HEK293 (cell line): ENCODE measurements around the gene EDAR.

ENCODE experiments used
- CTCF ChIA-PET: fragments of 350-600 bp; formaldehyde crosslinking; extraction: SDS; loops from one replicate; lab custom pipeline; 2021; ENCODE audit warnings: antibody characterized with exemption; lab: Yijun Ruan, JAX
- POLR2A ChIA-PET: fragments of 300-600 bp; formaldehyde crosslinking; extraction: SDS; loops from one replicate; lab custom pipeline; 2020; ENCODE audit warnings: antibody characterized with exemption, inconsistent platforms; lab: Yijun Ruan, JAX
- H3K27ac ChIP-seq: fragments of 200-500 bp; sonication (Bioruptor generic); 2 replicates; pipeline ENCODE4 v1.5.1; 2014; ENCODE audit warnings: low read depth, low read length, control low read depth, inconsistent platforms; ENCODE audit errors: extremely low read depth
- H3K36me3 ChIP-seq, 2 experiments: fragments of 200-500 bp in 1 of 2; sonication (Bioruptor generic) in 1 of 2; 1 replicate in 1 of 2; 2 replicates in 1 of 2; pipeline ENCODE4 v1.5.1; 2014 to 2017; ENCODE audit warnings: inconsistent platforms in 2 of 2, low read length in 2 of 2; ENCODE audit not compliant: control insufficient read depth in 2 of 2, insufficient read depth in 1 of 2
- H3K4me1 ChIP-seq: fragments of 200-500 bp; sonication (Bioruptor generic); 2 replicates; pipeline ENCODE4 v1.5.1; 2014; ENCODE audit warnings: mild to moderate bottlenecking, low read length, inconsistent platforms; ENCODE audit not compliant: control insufficient read depth, insufficient read depth
- H3K4me3 ChIP-seq: 2 replicates; pipeline ENCODE4 v1.5.1; 2011; ENCODE audit warnings: low read depth, mild to moderate bottlenecking, control low read depth, low read length, moderate library complexity
- H3K9me3 ChIP-seq: fragments of 200-500 bp; sonication (Bioruptor generic); 2 replicates; pipeline ENCODE4 v1.5.1; 2014; ENCODE audit warnings: low read depth, low read length, inconsistent platforms; ENCODE audit not compliant: control insufficient read depth, insufficient read depth
- CTCF ChIP-seq: fragments of 450-650 bp; formaldehyde crosslinking; IDR thresholded peaks from 2 replicates; pipeline ENCODE4 v1.5.1; 2016; ENCODE audit warnings: missing biosample characterization, missing genetic modification characterization
- FEZF1 ChIP-seq: fragments of 450-650 bp; formaldehyde crosslinking; IDR thresholded peaks from 2 replicates; pipeline ENCODE4 v1.5.1; 2016; ENCODE audit warnings: missing biosample characterization, missing genetic modification characterization
- GLI2 ChIP-seq: fragments of 450-650 bp; formaldehyde crosslinking; IDR thresholded peaks from 2 replicates; pipeline ENCODE4; 2017; ENCODE audit warnings: missing biosample characterization, missing genetic modification characterization, low read depth, borderline replicate concordance
- HOXA7 ChIP-seq: sonication (generic); formaldehyde crosslinking; IDR thresholded peaks from 2 replicates; pipeline ENCODE4 v1.8.1; 2022; ENCODE audit warnings: missing genetic modification reagents, borderline replicate concordance
- HOXD13 ChIP-seq: sonication (generic); formaldehyde crosslinking; IDR thresholded peaks from 2 replicates; pipeline ENCODE4 v1.8.0; 2022; ENCODE audit warnings: missing genetic modification reagents, borderline replicate concordance
- KLF1 ChIP-seq: fragments of 450-650 bp; formaldehyde crosslinking; IDR thresholded peaks from 2 replicates; pipeline ENCODE4 v1.5.1; 2016; ENCODE audit warnings: missing biosample characterization, missing genetic modification characterization
- SALL2 ChIP-seq: fragments of 450-650 bp; formaldehyde crosslinking; IDR thresholded peaks from 2 replicates; pipeline ENCODE4 v1.5.0; 2017; ENCODE audit warnings: missing biosample characterization, mild to moderate bottlenecking, missing genetic modification characterization, borderline replicate concordance
- SETDB1 ChIP-seq: IDR thresholded peaks from one replicate; pipeline ENCODE4 v1.6.1; 2017; ENCODE audit warnings: mild to moderate bottlenecking, low read length, moderate library complexity, mixed read lengths; ENCODE audit not compliant: insufficient read length
- SP3 ChIP-seq: fragments of 450-650 bp; formaldehyde crosslinking; IDR thresholded peaks from 2 replicates; pipeline ENCODE4 v1.5.1; 2016; ENCODE audit warnings: missing biosample characterization, missing genetic modification characterization
- YY1 ChIP-seq: fragments of 450-650 bp; formaldehyde crosslinking; IDR thresholded peaks from 2 replicates; pipeline ENCODE4 v1.5.1; 2018; ENCODE audit warnings: missing biosample characterization, missing genetic modification characterization
- ZBTB48 ChIP-seq: fragments of 450-650 bp; formaldehyde crosslinking; IDR thresholded peaks from 2 replicates; pipeline ENCODE4 v1.5.1; 2016; ENCODE audit warnings: missing biosample characterization, missing genetic modification characterization
- ZNF133 ChIP-seq: fragments of 450-650 bp; formaldehyde crosslinking; IDR thresholded peaks from 2 replicates; pipeline ENCODE4 v1.5.1; 2016; ENCODE audit warnings: missing biosample characterization, missing genetic modification characterization
- ZNF140 ChIP-seq: fragments of 450-650 bp; formaldehyde crosslinking; IDR thresholded peaks from 2 replicates; pipeline ENCODE4 v1.5.1; 2016; ENCODE audit warnings: missing biosample characterization, missing genetic modification characterization
- ZNF202 ChIP-seq: fragments of 450-650 bp; formaldehyde crosslinking; IDR thresholded peaks from 2 replicates; pipeline ENCODE4 v1.5.1; 2016; ENCODE audit warnings: missing biosample characterization, missing genetic modification characterization, borderline replicate concordance
- ZNF223 ChIP-seq: fragments of 450-650 bp; formaldehyde crosslinking; IDR thresholded peaks from 2 replicates; pipeline ENCODE4 v1.5.1; 2016; ENCODE audit warnings: missing biosample characterization, missing genetic modification characterization
- ZNF266 ChIP-seq: fragments of 450-650 bp; formaldehyde crosslinking; IDR thresholded peaks from 2 replicates; pipeline ENCODE4 v1.5.1; 2016; ENCODE audit warnings: missing biosample characterization, missing genetic modification characterization, low read depth
- ZNF404 ChIP-seq: fragments of 450-650 bp; formaldehyde crosslinking; IDR thresholded peaks from 2 replicates; pipeline ENCODE4 v1.5.1; 2017; ENCODE audit warnings: missing biosample characterization, missing genetic modification characterization
- ZNF473 ChIP-seq: fragments of 450-650 bp; formaldehyde crosslinking; IDR thresholded peaks from 2 replicates; pipeline ENCODE4 v1.5.1; 2017; ENCODE audit warnings: missing biosample characterization, missing genetic modification characterization
- ZNF544 ChIP-seq: fragments of 450-650 bp; formaldehyde crosslinking; IDR thresholded peaks from 2 replicates; pipeline ENCODE4 v1.5.0; 2017; ENCODE audit warnings: missing biosample characterization, missing genetic modification characterization
- ZNF560 ChIP-seq: fragments of 450-650 bp; formaldehyde crosslinking; IDR thresholded peaks from 2 replicates; pipeline ENCODE4 v1.5.1; 2017; ENCODE audit warnings: missing biosample characterization, missing genetic modification characterization, borderline replicate concordance
- ZNF580 ChIP-seq: fragments of 450-650 bp; formaldehyde crosslinking; IDR thresholded peaks from 2 replicates; pipeline ENCODE4 v1.5.1; 2016; ENCODE audit warnings: missing biosample characterization, missing genetic modification characterization
- ZNF623 ChIP-seq: fragments of 450-650 bp; formaldehyde crosslinking; IDR thresholded peaks from 2 replicates; pipeline ENCODE4 v1.5.1; 2016; ENCODE audit warnings: missing biosample characterization, missing genetic modification characterization
- ZNF660 ChIP-seq: fragments of 450-650 bp; IDR thresholded peaks from 2 replicates; pipeline ENCODE4 v1.5.1; 2018; ENCODE audit warnings: missing biosample characterization, mild to moderate bottlenecking, missing genetic modification characterization
- ZNF664 ChIP-seq: fragments of 450-650 bp; formaldehyde crosslinking; IDR thresholded peaks from 2 replicates; pipeline ENCODE4 v1.5.1; 2016; ENCODE audit warnings: missing biosample characterization, missing genetic modification characterization
- ZNF701 ChIP-seq: fragments of 450-650 bp; formaldehyde crosslinking; IDR thresholded peaks from 2 replicates; pipeline ENCODE4 v1.5.1; 2016; ENCODE audit warnings: missing biosample characterization, missing genetic modification characterization
- ZNF76 ChIP-seq: fragments of 450-650 bp; formaldehyde crosslinking; IDR thresholded peaks from 2 replicates; pipeline ENCODE4; 2016; ENCODE audit warnings: low read depth, missing biosample characterization, missing genetic modification characterization, borderline replicate concordance
- ZNF777 ChIP-seq: fragments of 450-650 bp; formaldehyde crosslinking; IDR thresholded peaks from 2 replicates; pipeline ENCODE4 v1.5.1; 2017; ENCODE audit warnings: missing biosample characterization, missing genetic modification characterization, borderline replicate concordance
- ZNF837 ChIP-seq: fragments of 450-650 bp; formaldehyde crosslinking; IDR thresholded peaks from 2 replicates; pipeline ENCODE4 v1.5.1; 2016; ENCODE audit warnings: missing biosample characterization, missing genetic modification characterization
- ZSCAN30 ChIP-seq: fragments of 450-650 bp; IDR thresholded peaks from 2 replicates; pipeline ENCODE4 v1.5.1; 2018; ENCODE audit warnings: missing biosample characterization, mild to moderate bottlenecking, missing genetic modification characterization, moderate library complexity

Gene EDAR

GRCh38 chr2:109028738-109029489, 39.9 kb upstream of the EDAR start (continued):
- peak; percentile 66; the same call in 1 of the 2 replicates for TF ChIP-seq ZNF140
- TF ChIP-seq ZNF580 (tag by site-specific recombination): no peak
- TF ChIP-seq ZNF623: 0 out of 2 replicates have a peak, but pooled peaks have one; percentile 24
- TF ChIP-seq GLI2 (tag by site-specific recombination): no peak
- TF ChIP-seq ZNF266 (tag by site-specific recombination): 0 out of 2 replicates have a peak, but pooled peaks have one; percentile 49
- no peak for TF ChIP-seq KLF1 (tag by site-specific recombination)
- TF ChIP-seq ZNF544 (tag by site-specific recombination): no peak
- TF ChIP-seq ZNF202 (tag by site-specific recombination): peak; percentile 83
- TF ChIP-seq HOXD13 (CRISPR knock-in tag): no peak
- TF ChIP-seq ZSCAN30 (tag by site-specific recombination): no peak
- TF ChIP-seq ZNF777: no peak
- TF ChIP-seq ZNF473 (tag by site-specific recombination): no peak
- no peak for TF ChIP-seq ZNF560 (tag by site-specific recombination)
- TF ChIP-seq ZNF701: no peak
- peak; percentile 30; the same call in 1 of the 2 replicates for TF ChIP-seq ZNF223 (tag by site-specific recombination)
- TF ChIP-seq ZNF660: no peak
- 0 out of 2 replicates have a peak, but pooled peaks have one; percentile 13 for TF ChIP-seq FEZF1
- no peak for TF ChIP-seq HOXA7 (CRISPR knock-in tag)
- TF ChIP-seq ZNF76 (tag by site-specific recombination): no peak
- TF ChIP-seq ZBTB48 (tag by site-specific recombination): peak; percentile 74
- no peak for TF ChIP-seq ZNF664 (tag by site-specific recombination)
- no peak for TF ChIP-seq ZNF837 (tag by site-specific recombination)
- no peak for TF ChIP-seq SALL2 (tag by site-specific recombination)

GRCh38 chr2:109028277-109028676, 39.3 kb upstream of the EDAR start:
- TF ChIP-seq ZNF133 (tag by site-specific recombination) (no peak), ZNF404 (tag by site-specific recombination) (no peak), YY1 (tag by site-specific recombination) (no peak), SP3 (tag by site-specific recombination) (no peak), CTCF (tag by site-specific recombination) (peak; percentile 22; the same call in 1 of the 2 replicates), SETDB1 (no peak)
- no peaks in the 10 kb centered on the region for H3K9me3 ChIP-seq
- no peak overlapping the region for H3K4me3 ChIP-seq
- POLR2A ChIA-PET: no interaction called here
- H3K27ac ChIP-seq: no peak overlapping the region; the same call in 1 of the 2 replicates
- H3K4me1 ChIP-seq: peaks cover 33% of the 10 kb centered on the region
- CTCF ChIA-PET: interaction anchor here (0.7 kb wide), 1 partner anchor 269 kb away, joined by 3 read pairs; no protein-coding TSS in a partner anchor
- H3K36me3 ChIP-seq: no peaks in the 10 kb centered on the region
